Keratinocyte (primary cell): ENCODE measurements around the gene ZFYVE28. TPM values are rescaled to one million over a fixed set of nuclear protein-coding genes. Genes with fewer than 3 reads are reported as not detected.

Experiments used
- DNase-seq: peaks from one replicate; pipeline ENCODE4 v3.0.0-alpha.2; 2011; ENCODE audit warnings: low read depth, missing footprints, low spot score
- FAIRE-seq: peaks from 2 replicates; lab custom pipeline; 2011; peaks lifted over from hg19 to GRCh38; lab: Jason Lieb, UNC
- H2AFZ ChIP-seq: 2 replicates; pipeline ENCODE4 v1.6.0; 2012; ENCODE audit warnings: low read length, control low read depth, inconsistent platforms; ENCODE audit not compliant: control insufficient read depth
- H3K27ac ChIP-seq: 2 replicates; pipeline ENCODE4 v1.5.1; 2011; ENCODE audit warnings: low read length; ENCODE audit not compliant: control insufficient read depth, insufficient read depth
- H3K27me3 ChIP-seq: 3 replicates; pipeline ENCODE4 v1.6.0; 2011; ENCODE audit warnings: low read length; ENCODE audit not compliant: control insufficient read depth, insufficient read depth; ENCODE audit errors: extremely low read depth
- H3K36me3 ChIP-seq, 2 experiments: 2 replicates in 1 of 2; 3 replicates in 1 of 2; pipeline ENCODE4 v1.5.1; 2011; ENCODE audit warnings: low read length in 2 of 2, mild to moderate bottlenecking in 1 of 2; ENCODE audit not compliant: control insufficient read depth in 2 of 2, insufficient read depth in 2 of 2; ENCODE audit errors: extremely low read depth in 1 of 2
- H3K4me1 ChIP-seq: 3 replicates; pipeline ENCODE4 v1.5.1; 2011; ENCODE audit warnings: low read length; ENCODE audit not compliant: control insufficient read depth, insufficient read depth; ENCODE audit errors: extremely low read depth
- H3K4me2 ChIP-seq: 3 replicates; pipeline ENCODE4 v1.6.0; 2011; ENCODE audit warnings: low read depth, low read length; ENCODE audit not compliant: control insufficient read depth, insufficient read depth; ENCODE audit errors: extremely low read depth
- H3K4me3 ChIP-seq, 3 experiments: fragments of 200-600 bp in 1 of 3; sonication (generic) in 1 of 3; 2 replicates in 2 of 3; 3 replicates in 1 of 3; pipeline ENCODE4 v1.5.1; 2011 to 2016; ENCODE audit warnings: low read length in 3 of 3, mild to moderate bottlenecking in 3 of 3, control low read depth in 2 of 3, inconsistent platforms in 1 of 3, low read depth in 1 of 3, mixed read lengths in 1 of 3, mixed run types in 1 of 3, moderate library complexity in 1 of 3; ENCODE audit not compliant: control insufficient read depth in 2 of 3, insufficient read depth in 2 of 3; ENCODE audit errors: extremely low read depth in 1 of 3
- H3K79me2 ChIP-seq: 2 replicates; pipeline ENCODE4 v1.6.0; 2012; ENCODE audit warnings: low read length; ENCODE audit not compliant: control insufficient read depth, insufficient read depth
- H3K9ac ChIP-seq: 3 replicates; pipeline ENCODE4 v1.6.0; 2011; ENCODE audit warnings: low read length; ENCODE audit not compliant: control insufficient read depth, insufficient read depth; ENCODE audit errors: extremely low read depth
- H3K9me1 ChIP-seq: 3 replicates; pipeline ENCODE4 v1.6.0; 2011; ENCODE audit warnings: low read length; ENCODE audit not compliant: control insufficient read depth, insufficient read depth; ENCODE audit errors: extremely low read depth
- H3K9me3 ChIP-seq: 2 replicates; pipeline ENCODE4 v1.5.1; 2012; ENCODE audit warnings: low read depth, low read length; ENCODE audit not compliant: control insufficient read depth
- H4K20me1 ChIP-seq: 3 replicates; pipeline ENCODE4 v1.6.0; 2011; ENCODE audit warnings: low read length; ENCODE audit not compliant: control insufficient read depth, insufficient read depth; ENCODE audit errors: extremely low read depth
- CTCF ChIP-seq, 3 experiments: IDR thresholded peaks in 1 of 3; conservative IDR thresholded peaks in 1 of 3; optimal IDR thresholded peaks in 1 of 3; 2 replicates in 2 of 3; 3 replicates in 1 of 3; pipeline versions ENCODE3 to v1.5.1; 2011; ENCODE audit warnings: low read length in 3 of 3, mild to moderate bottlenecking in 3 of 3, moderate library complexity in 2 of 3, control low read depth in 1 of 3, inconsistent platforms in 1 of 3; ENCODE audit not compliant: insufficient read depth in 2 of 3; ENCODE audit errors: extremely low read depth in 1 of 3
- EZH2 ChIP-seq: IDR thresholded peaks from one replicate; pipeline ENCODE4 v1.6.1; 2012; ENCODE audit warnings: inconsistent platforms, mild to moderate bottlenecking, low read length, moderate library complexity
- dilution Hi-C: fragments of 300-500 bp; cut with MboI; formaldehyde crosslinking; loops from one replicate; pipeline ENCODE4 v1.7.0; 2020; ENCODE audit warnings: low sequenced_read_pairs; ENCODE audit not compliant: extremely low pct_ligation_motif_present
- polyA plus RNA-seq, 5 experiments: library from polyadenylated mRNA; depleted of rRNA in 3 of 5; stranded (reverse) in 3 of 5; stranded (forward) in 1 of 5; unstranded in 1 of 5; fragments of >200 nt; gene quantifications; 1 replicate in 1 of 5; 2 replicates in 3 of 5; 3 replicates in 1 of 5; pipeline versions ENCODE4 v1.2.1 to v1.2.3, GENCODE V29; 2011 to 2012; ENCODE audit warnings: missing spikeins in 2 of 5, low read depth in 1 of 5, low replicate concordance in 1 of 5

ZFYVE28 gene
- polyA plus RNA-seq, 1 donor (not counting 4 experiments of a cell fraction or from before 2014, with no cell fraction given), result 0.33 TPM

GRCh38 chr4:2299794-2300193, 118.7 kb downstream of the ZFYVE28 start:
- Histone ChIP-seq H3K4me3 (no peak overlapping the region), H2AFZ (no peak overlapping the region), H3K79me2 (no peaks in the 10 kb centered on the region), H3K36me3 (no peaks in the 10 kb centered on the region), H3K27ac (no peak overlapping the region), H3K9ac (no peak overlapping the region), H3K9me1 (no peaks in the 10 kb centered on the region), H3K4me2 (no peak overlapping the region), H3K4me1 (no peaks in the 10 kb centered on the region), H3K27me3 (peaks cover 9% of the 10 kb centered on the region), H4K20me1 (no peaks in the 10 kb centered on the region), H3K9me3 (no peaks in the 10 kb centered on the region)
- DNase-seq, result no peak
- FAIRE-seq, result no peak
- TF ChIP-seq EZH2, result no peak
- TF ChIP-seq CTCF (optimal IDR thresholded peaks at IDR 0.05 in 1 of 3, IDR thresholded peaks at IDR 0.05 in 1 of 3, conservative IDR thresholded peaks at IDR 0.05 in 1 of 3; ENCODE audit: extremely low read depth in 1 of 3, insufficient read depth in 2 of 3, low read length in 3 of 3), result no peak
- dilution Hi-C loops, result no loop called here

DNA sequence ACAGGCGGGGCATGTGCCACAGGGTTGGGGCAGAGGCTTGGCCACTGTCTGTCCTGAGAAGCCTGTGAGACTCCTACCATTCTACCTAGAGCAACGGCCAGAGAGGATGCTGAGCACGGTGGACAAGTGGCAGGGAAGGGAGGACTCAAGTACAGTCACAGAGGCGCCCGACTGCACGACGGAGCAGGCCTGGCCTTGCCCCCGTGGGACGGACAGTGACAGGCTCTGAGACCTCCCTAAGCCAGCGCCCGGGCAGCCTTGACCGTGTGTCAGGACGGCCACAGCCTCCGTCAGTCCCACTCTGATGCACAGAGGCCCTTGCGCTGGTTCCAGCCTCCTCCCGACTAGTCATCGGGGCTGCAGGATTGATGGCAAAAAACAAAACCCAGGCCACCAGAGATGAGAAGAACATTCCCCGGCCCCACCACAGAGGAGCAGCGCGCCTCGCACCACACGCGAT, 119.9 kb downstream of the ZFYVE28 start:
- H3K9me3 ChIP-seq, result no peaks in the 10 kb centered on the region
- no peaks in the 10 kb centered on the region for H3K4me1 ChIP-seq
- DNase-seq, result no peak
- no peak for TF ChIP-seq CTCF (optimal IDR thresholded peaks at IDR 0.05 in 1 of 3, IDR thresholded peaks at IDR 0.05 in 1 of 3, conservative IDR thresholded peaks at IDR 0.05 in 1 of 3; ENCODE audit: extremely low read depth in 1 of 3, insufficient read depth in 2 of 3, low read length in 3 of 3)
- TF ChIP-seq EZH2, result no peak
- no peaks in the 10 kb centered on the region for H3K79me2 ChIP-seq
- H2AFZ ChIP-seq, result no peak overlapping the region
- H3K27ac ChIP-seq, result no peak overlapping the region
- dilution Hi-C loops, result no loop called here
- H3K9me1 ChIP-seq, result no peaks in the 10 kb centered on the region
- no peak overlapping the region for H3K4me3 ChIP-seq
- no peak for FAIRE-seq
- H3K36me3 ChIP-seq, result no peaks in the 10 kb centered on the region
- no peak overlapping the region for H3K4me2 ChIP-seq
- no peak overlapping the region for H3K9ac ChIP-seq
- H4K20me1 ChIP-seq, result no peaks in the 10 kb centered on the region
- peaks cover 9% of the 10 kb centered on the region for H3K27me3 ChIP-seq
